Middle frontal gyrus (tissue), 1 donor: ENCODE measurements around the gene PDLIM5.

Experiments used
- DNase-seq: peaks from one replicate; pipeline ENCODE4 v3.0.0-alpha.2; 2015; ENCODE audit warnings: low spot score; ENCODE audit errors: extremely low spot score

The PDLIM5 gene

DNA sequence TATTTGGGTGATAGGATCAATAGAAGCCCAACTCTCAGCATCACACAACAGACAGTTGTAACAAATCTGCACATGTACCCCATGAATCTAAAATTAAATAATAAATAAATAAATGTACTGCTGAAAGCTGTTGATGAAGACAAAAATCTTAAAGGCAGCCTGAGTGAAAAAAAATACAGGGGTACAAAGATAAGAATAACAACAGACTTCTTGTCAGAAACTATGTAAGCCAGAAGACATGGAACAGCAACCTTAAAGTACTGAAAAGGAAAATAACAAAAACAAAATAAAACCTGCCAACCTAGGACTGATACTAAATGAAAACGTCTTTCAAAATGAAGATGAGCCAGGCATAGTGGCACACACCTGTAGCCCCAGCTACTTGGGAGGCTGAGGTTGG is 25.0 kb upstream of the PDLIM5 start:
- no peak for DNase-seq

- DNase-seq, result no peak
These were observed 22.9 kb upstream of the PDLIM5 start for GRCh38 chr4:94428884-94429283.

DNA sequence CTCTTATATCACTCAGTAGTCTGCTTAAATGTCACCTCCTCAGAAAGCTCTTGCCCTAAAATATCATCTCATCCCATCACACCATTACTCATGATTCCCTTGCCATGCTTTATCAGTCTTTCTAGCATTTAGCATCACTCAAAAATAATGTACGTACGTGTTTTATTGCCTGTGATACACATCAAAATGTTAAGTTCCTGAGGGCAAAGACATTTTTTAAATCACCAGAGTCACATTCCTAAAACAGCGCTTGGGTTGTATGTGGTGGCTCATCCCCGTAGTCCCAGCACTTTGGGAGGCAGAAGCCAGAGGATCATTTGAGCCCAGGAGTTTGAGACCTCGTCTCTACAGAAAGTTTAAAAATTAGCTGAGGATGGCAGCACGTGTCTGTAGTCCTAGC is 21.3 kb upstream of the PDLIM5 start:
- no peak for DNase-seq

- DNase-seq, result no peak
These were observed 20.4 kb upstream of the PDLIM5 start for GRCh38 chr4:94431388-94431787.

DNA sequence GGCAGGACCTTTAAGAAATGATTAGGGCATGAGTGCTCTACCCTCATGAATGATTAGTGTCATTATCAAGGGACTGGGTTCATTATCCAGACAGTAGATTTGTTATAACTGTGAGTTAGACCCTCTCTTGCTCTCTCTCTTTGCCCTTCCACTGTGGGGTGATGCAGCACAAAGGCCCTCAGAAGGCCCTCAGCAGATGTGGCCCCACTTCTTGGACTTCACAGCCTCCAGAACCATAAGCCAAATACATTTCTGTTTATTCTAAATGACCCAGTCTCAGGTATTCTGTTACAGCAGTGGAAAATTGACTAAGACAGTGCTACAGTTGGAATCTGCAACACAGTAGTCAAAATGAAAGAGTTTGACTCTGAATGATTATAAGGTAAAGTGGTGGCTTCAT is 17.2 kb upstream of the PDLIM5 start:
- no peak for DNase-seq

- no peak for DNase-seq
These were observed 15.9 kb upstream of the PDLIM5 start for GRCh38 chr4:94435874-94436273.

DNA sequence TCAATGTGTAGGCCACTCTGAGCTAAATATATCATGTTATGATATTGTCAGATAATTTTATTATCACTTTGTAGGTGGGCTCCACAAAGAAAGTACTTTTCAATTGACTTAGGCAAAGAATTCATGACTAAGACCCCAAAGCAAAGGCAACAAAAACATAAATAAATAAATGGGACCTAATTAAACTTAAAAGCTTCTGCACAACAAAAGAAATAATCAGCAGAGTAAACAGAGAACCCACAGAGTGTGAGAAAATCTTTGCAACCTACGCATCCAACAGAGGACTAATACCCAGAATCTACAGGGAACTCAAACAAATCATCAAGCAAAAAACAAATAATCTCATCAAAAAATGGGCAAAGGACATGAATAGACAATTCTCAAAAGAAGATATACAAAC is 15.2 kb upstream of the PDLIM5 start:
- no peak for DNase-seq

GRCh38 chr4:94439606-94440005 is 12.1 kb upstream of the PDLIM5 start:
- DNase-seq, result no peak

- DNase-seq, result no peak
These were observed 9.9 kb upstream of the PDLIM5 start for GRCh38 chr4:94441838-94442237.

DNA sequence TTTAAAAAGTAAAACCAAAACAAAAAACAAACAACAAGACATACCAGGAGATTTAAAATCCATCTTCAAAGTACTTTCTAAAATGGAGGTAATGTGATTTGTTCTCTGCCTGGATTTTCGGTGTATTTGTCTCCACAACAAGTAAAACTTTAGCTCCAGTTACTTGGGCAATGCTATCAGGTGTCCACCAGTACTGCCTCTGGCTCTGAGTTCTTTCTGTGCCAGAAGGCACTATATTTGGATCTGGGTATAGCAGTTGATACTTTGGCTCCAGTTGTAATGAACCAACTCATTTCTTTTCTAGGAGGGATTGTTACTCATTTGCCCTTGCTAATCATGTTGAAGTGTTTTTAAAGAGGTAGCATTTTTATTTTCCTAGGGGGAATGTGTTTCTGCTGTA is 9.5 kb upstream of the PDLIM5 start:
- DNase-seq, result no peak

DNA sequence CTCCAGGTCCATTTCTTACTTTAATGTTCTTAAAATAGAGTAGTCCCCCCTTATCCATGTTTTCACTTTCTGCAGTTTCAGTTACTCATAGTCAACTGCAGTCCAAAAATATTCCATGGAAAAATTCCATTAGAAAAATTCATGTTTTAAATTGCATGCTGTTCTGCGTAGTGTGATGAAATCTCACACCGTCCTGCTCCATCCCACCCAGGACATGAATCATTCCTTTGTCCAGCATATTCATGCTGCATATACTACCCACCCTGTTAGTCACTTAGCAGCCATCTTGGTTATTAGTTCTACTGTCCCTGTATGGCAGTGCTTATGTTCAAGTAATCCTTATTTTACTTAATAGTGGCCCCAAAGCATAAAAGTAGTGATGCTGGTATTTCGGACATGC is 5.4 kb upstream of the PDLIM5 start:
- no peak for DNase-seq

DNA sequence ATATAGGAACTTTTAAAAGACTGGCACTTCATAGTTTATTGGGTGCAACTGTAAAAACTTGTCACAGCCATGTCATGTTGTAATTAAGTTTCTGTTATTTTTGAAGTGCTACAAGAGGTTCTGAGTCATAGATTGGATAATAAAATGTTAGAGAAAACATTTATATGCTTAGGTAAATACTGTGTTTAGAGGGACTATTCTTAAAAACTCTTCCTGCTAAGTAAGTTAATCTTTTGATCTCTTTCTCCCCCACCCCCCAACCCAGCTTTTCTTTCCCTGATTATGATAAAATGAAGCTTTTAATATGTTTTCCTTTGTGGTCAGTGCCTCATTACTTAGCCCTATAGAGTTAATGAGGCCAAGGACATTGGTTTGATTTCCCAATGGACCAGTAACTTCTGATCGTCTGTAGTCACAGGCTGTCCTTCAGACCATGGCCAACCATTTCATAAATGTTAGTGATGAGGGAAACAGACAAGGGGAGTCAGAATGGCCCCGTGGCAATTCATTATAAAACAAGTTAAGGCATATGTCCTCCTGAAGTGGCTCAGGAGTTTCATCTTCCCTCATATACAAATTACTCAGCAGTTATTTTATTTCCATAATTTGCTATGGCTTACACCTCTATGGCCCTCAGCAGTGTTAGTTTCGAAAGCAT is 3.9 kb upstream of the PDLIM5 start:
- no peak for DNase-seq

DNA sequence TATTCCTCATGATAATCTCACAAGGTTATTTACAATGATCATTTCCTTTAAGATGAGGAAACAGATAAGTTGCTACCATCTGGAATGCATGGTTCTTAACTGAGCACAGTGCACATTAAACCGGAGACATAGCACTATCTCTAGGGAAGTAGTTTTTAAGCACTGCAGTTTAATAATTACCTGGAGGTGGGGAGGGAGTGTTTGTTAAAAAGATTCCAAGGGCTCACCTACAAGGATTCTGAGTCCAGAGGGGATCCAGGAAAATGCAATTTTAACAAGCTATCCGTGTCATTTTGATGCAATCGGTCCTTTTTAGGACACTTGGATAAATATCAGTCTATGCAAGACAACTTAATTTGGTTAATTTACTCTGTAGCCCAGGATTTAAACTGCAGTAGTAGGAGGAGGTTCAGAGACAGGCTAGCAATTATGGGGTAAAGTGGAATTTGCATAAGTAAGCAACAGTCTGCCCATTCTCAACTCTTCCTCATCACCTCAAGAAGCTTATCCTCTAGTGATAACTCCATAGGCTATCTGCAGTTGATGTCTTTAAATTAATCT is 2.8 kb upstream of the PDLIM5 start:
- DNase-seq, result no peak

DNA sequence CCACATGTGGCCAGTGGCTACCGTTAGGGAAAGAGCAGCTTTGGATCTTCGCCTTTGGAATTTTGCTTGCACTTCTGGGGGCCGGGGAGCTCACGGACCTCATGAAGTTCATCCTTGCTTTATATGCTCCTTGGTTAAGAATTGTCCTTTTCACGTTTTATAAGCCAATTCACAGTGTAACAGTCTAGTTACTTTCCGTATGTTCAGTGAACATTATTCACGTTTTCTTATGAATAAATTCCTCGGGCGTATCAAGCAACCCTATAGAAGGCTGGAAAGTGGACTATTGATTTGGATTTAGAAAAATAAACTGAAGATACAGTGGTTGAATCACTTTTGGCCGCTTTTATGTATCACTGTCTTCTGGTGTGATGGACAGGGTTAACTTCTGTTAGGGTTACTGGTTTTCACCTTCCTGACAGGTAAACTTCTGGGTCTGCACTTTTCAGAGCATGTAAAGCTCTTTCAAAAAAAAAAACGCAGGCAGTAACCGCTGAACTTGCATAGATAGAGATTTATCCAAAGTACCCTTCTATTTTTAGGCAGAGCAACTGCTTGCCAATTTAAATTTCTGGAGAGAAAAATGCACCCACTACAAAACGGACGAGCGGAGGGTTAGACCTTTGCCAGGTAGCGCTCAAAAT is 569 bp upstream of the PDLIM5 start:
- no peak for DNase-seq

- DNase-seq, result no peak
These were observed 982 bp downstream of the PDLIM5 start for GRCh38 chr4:94452476-94453371.

GRCh38 chr4:94453391-94453963 is 1.7 kb downstream of the PDLIM5 start:
- no peak for DNase-seq

GRCh38 chr4:94454405-94454804 is 2.7 kb downstream of the PDLIM5 start:
- DNase-seq, result no peak

DNA sequence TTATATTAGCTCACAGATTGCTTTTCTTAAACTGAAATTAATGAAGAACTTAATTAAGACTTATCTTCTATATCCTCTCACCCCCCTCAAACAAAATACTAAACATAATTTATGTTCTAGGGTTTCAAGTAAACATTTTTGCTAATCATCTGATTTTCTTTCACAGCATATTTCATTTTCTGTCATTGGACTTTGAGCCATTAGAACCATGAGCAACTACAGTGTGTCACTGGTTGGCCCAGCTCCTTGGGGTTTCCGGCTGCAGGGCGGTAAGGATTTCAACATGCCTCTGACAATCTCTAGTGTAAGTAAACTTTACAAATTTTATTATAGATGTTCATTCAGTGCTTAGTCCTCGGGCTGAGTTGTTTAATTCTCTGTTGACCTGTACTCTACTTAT is 3.3 kb downstream of the PDLIM5 start:
- DNase-seq, result no peak

GRCh38 chr4:94457692-94458106 is 6.0 kb downstream of the PDLIM5 start:
- no peak for DNase-seq

DNA sequence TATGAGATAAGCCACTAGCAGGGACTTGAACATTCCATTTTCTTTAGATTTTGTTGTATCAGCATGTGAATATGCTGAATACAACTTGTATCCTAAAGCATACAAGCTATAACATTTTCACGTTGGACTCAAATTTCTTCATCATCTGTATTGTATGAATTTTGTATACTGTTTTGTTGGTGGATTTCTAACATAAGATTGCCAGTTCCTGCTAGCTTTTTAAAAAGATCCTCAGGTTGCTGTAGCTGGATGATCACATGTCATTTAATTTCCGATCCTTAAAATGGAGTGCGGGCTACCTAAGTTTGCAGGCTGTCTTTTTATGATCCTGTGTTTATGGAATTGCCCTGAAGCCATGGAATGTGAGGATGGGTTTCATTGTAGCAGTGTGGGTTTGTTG is 6.9 kb downstream of the PDLIM5 start:
- DNase-seq, result no peak

DNA sequence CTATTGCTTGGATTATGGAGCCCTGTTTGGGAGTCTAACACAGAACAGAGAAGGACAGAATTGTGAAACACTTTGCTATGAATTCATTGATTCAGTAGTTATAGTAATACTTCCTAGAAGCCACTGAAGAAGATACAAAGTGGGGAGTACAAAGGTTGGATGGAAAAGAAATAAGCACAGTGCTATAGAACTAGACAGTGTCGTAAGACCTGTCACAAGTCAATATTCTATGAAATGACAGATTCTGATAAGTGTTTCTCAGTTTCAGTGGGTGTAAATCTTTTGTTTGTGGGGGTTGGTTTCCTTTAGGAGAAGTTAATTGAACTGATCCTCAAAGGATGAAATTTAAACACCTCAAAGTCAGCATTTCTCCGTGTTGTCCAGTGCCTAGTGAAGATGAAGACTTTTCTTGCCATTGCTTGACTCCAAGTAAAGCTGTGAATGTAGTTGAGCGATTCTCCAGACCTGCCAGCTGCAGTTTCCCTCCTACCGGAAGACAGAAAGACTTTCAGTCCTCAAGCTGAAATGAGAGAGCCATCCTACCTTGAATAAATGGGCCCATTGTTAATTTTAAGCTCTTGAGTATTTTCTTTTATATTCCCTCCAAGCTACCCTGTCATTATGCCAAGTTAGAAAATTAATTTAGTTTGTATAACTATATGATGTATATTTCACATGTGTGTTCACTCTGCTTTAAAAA is 7.9 kb downstream of the PDLIM5 start:
- DNase-seq, result no peak
